GM18519 (cell line): ENCODE measurements around the gene GFPT1.
"Not testable (repeated sequence)": the region's sequence is repeated elsewhere in the genome, so short reads cannot be mapped to it uniquely, and the experiment has no call there.

Experiments
- ATAC-seq: cut with Tn5 transposase; IDR thresholded peaks from one replicate; pipeline ENCODE4 v1.9.1; 2021; ENCODE audit warnings: mild to moderate bottlenecking, moderate library complexity; ENCODE audit not compliant: unreplicated experiment, low FRiP score

GFPT1 gene

DNA sequence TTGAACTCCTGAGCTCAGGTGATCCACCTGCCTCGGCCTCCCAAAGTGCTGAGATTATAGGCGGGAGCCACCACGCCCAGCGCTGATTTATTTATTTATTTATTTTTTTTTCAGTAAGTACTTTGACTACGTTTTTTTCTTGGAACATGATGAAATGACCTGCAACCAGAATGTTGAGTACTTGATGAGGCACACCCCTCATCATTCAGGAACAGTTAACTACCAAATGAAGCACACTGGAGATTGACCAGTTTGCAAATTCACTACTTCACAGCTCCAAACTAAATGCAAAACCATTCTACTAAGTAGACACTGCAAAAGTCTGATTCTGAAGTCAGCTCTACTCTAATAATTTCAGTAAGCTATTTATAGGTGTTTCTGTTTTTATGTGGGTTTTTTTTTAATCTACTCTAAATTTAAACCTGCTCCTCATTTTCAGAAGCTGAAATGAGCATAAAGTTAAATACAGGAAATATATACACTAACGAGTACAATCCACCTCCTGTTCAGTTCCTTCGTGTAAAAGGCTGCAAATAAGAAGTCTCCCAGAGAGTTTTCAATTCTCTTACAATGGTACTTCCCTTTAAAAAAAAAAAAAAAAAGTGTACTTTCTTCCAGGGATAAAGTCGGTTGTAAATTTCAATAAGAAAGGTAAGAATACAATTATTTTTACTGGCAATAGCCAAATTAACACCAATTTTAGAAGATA is 1.4 kb downstream of the GFPT1 start:
- no peak for ATAC-seq

DNA sequence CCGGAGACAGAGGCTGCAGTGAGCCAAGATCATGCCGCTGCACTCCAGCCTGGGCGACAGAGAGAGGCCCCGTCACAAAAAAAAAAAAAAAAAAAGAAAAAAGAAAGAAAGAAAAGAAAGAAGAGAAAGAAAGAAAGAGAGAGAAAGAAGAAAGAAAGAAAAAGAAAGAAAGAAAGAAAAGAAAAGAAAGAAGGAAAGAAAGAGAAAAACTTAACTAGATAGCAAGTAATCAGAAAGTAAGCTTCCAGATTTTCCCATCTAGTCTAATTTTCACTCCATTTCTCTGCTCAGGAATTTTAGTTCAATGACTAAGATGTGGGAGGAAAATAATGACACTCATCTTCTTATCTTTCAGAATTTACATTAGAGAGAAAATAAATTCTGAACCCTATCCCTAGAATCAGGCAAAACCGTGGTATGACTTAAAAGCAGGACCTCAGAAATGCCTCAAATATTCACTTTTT is 2.4 kb downstream of the GFPT1 start:
- no peak for ATAC-seq

DNA sequence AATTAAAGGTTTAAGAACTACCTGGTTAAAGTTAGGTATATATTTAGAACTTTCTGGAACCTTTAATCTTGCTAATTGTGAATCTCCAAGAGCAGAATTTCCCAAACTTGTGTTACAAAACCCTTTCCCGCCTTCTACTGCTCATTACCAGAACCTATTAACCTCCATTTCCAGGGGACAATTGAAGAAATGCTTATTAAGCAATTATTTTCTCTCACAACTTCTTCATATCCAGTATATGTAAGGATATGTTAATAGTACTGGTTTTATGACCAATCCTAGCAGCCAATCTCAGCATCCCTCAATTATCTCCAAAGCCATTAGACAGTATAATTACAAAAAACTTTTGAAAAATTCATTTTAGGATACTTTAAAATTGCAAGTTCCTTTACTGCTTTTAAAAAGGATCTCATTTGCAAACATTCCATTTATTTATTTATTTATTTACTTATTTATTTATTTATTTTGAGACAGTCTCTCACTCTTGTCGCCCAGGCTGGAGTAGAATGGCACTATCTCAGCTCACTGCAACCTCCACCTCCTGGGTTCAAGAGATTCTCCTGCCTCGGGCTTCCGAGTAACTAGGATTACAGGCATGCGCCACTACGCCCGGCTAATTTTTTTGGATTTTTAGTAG is 3.7 kb downstream of the GFPT1 start:
- no peak for ATAC-seq

DNA sequence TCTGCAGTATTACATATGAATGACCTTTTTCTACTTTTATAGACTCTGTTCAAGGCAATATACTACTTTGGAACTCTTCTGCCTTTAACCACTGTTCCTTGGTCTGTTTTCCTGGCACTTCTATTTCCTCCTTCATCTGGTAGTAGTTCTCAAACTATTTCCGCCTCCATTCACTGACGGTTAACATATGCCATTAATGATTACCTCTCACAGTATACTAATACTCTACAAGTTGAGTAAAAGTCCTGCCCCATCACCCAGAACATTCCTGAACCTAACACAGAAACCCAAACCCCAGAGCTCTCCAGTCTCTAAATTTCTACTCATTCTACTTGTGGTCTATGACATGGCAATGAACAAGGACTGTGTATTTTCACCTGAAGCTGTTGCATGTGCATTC is 4.5 kb downstream of the GFPT1 start:
- no peak for ATAC-seq

DNA sequence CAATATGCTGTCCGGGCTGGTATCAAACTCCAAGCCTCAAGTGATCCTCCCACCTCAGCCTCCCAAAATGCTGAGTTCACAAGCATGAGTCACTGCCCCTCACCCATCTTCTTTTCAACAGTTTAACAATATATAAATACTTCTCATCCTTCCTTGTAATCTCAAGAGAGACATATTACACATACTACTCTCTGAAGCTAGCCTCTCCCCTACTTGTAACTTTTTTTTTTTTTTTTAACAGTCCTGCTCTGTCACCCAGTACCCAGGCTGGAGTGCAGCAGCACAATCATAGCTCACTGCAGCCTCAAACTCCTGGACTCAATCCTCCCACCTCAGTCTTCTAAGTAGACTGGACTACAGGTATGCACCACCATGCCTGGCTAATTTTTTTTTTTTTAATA is 5.7 kb downstream of the GFPT1 start:
- ATAC-seq = no peak

DNA sequence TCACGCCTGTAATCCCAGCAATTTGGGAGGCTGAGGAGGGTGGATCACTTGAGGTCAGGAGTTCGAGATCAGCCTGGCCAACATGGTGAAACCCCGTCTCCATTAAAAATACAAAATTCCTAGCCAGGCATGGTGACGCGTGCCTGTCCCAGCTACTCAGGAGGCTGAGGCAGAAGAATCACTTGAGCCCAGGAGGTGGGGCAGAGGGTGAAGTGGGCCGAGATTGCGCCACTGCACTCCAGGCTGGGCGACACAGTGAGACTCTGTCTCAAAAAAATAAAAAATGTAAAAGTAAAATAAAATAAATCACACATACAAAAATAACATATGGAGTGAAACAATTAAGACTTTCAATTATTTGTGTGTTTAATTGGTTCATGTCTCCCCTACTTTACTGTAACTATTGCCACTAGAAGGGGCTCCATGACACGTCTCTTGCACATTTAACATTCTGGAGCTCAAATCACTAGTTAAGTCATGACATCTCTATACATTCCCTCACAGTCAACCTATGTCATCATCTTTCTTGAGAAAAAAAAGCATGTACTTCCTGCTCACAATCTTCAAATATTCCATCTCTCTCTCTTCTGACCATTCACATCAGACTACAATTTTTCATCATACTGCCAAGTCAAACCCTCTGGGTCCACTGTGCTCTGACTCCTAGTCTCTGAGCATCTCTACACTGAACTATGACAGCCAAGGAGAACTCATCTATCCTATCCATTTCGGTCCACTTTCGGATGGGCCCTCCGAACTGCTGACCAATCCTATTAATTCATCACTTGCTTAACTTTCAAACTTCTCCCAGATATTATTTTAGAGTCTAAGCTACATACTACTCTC is 6.7 kb downstream of the GFPT1 start:
- no peak for ATAC-seq

DNA sequence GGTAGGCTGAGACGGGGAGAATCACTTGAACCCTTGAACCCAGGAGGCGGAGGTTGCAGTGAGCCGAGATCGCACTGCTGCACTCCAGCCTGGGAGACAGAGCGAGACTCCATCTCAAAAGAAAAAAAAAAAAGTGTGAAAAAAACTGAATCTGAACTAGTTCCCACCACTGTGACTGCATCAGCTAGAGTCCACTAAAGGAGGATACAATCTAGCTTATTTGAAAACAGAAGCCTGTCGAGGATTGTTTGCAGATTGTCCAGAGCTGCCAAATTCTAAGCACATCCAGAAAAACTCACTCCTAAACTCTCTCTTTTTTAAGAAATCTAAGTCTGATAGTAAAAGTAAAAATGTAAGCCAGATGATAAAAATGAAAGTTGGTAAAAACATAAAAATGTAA is 10.6 kb downstream of the GFPT1 start:
- no peak for ATAC-seq

DNA sequence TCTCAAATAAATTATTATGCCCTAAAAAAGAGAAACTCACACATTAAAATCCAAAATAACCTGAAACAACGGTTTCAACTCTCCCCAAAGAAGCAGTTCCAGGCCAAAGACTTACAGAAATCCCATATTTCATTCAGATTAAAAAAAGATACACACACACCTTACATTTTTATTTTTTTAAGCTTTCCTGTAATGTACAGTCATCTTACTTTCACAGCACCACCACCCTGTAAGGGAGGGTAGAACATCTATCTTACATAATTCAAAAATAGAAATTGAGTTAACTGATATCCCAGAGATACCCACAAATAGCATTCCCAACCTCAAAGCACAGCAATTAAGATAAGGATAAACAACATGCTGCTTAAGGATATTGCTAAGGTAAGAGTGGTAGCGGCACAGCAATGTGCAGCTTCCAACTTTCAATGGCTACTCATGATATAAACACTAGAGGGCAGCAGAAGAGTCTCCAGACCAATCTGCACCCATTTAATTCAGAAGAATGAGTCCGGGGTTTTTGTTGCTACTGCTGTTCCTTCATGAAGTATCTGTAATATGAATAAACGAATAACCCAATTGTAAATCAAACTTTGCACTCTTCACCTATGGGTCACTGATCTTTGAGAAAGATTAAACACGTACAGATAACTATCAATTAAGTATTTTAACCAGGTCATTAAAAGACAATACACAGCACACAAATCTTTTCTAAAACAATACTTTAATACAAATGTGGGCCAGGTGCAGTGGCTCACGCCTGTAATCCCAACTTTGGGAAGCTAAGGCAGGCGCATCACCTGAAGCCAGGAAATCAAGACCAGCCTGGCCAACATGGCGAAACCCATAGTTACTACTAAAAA is 11.3 kb downstream of the GFPT1 start:
- ATAC-seq = no peak

DNA sequence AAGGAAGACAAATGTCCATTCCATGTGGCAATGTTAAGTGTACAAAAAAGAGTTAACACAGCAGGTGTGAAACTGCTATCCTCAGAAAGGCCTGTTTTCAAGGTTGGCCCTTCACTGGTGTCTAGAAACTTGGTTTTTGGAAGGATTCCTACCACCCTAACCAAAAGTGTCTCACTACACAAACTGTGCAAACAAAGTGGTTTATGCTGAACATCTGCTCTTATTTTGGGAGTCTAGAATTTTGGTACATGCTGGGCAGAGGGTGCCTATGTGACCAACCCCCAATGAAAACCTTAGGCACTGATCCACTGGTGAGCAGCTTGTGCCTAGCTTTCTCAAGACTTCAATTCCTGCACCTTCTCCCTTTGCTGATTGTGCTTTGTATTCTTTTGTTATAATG is 14.3 kb downstream of the GFPT1 start:
- ATAC-seq = no peak

DNA sequence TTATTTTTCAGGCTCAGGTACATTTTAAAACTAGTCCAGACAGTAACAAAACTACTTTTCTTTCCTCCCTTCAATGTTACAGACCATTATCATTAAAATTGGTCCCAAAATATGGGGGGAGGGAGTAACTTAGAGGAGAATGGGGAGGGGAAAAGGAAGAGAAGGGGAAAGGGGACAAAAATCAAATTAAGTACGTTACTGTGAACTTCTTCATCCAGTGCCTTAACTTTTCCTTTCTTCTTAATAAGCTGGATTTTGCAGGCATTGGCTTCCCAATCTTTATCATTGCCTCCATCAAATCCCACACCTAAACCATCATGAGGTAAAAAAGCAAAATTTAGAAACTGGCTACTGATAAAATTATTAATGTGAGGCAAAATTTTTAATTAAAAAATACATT is 17.2 kb downstream of the GFPT1 start:
- no peak for ATAC-seq

DNA sequence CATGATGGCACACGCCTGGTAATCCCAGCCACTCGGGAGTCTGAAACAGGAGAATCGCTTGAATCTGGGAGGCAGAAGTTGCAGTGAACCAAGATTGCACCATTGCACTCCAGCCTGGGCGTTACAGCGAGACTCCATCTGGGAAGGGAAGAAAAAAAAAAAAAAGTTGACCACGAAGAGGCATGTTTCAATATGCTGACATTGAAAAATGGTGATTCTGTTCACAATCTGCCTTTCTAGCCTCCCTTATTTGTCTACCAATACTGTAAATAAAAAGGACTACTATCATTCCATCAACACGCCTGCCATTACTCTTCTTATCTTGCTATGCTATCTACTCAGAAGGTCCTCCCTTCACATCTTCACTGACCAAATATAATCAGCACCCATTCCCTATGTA is 18.4 kb downstream of the GFPT1 start:
- ATAC-seq = no peak

DNA sequence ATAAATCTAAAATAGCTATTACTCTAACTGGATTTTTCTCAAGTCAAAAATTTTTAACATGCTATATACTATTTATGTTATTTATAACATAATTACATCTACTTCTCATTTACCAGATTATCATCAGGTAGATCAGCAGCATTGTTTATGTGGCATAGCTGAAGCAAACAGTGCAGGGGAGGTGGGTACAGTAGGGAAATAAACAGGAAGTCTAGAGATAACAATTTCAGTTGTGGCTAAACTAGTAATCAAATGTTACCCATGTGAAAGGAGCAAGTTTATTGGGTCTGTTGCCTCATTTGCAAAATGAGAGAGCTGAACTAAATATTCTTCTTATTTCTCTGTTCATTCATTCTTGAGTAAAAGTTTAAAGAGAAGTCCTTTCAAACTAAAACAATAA is 27.7 kb downstream of the GFPT1 start:
- no peak for ATAC-seq

DNA sequence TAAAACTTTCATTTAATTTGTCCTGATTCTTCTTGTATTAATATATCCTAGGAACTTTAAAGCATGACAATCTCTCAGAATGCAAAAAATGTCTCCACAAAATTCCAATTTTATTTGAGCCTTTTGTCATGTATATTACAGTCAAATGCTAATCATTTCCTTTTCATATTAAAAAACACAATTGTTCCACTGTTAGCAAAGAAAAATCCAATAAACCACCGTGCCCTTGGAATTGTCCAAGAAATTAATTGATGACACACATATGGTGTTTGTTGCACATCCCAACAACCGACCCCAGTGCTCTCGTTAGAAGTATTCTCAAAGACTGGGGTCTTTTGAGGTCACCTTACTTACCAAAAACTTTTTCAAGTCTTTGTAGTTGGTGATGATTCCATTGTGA is 28.1 kb downstream of the GFPT1 start:
- no peak for ATAC-seq

DNA sequence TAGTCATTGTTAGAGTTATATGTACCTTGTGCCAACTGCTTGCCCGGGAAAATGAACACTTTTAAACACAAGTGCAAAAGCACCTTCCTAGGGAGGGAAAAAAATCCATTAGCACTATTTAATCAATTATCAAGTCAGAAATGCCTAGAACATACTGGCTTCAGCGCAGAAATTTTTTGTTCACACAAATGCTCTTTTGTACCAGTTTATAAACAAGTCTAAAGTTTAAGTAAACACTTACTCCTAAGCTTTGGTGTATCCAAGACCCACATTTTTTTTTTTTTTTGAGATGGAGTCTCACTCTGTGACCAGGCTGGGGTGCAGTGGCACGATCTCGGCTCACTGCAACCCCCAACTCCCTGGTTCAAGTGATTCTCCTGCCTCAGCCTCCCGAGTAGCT is 30.6 kb downstream of the GFPT1 start:
- no peak for ATAC-seq

DNA sequence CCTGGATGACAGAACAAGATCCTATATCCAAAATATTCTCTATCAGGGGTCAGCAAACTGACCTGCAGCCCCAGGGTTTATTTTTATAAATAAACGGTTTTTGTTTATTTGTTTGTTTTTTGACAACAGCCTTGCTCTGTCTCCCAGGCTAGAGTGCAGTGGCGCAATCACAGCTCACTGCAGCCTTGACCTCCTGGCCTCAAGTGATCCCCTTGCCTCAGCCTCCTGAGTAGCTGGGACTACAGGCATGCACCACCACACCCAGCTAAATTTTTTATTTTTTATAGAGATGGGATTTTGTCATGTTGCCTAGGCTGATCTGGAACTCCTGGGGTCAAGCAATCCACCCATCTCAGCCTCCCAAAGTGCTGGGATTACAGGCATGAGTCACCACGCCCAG is 32.1 kb downstream of the GFPT1 start:
- not testable (repeated sequence) for ATAC-seq

DNA sequence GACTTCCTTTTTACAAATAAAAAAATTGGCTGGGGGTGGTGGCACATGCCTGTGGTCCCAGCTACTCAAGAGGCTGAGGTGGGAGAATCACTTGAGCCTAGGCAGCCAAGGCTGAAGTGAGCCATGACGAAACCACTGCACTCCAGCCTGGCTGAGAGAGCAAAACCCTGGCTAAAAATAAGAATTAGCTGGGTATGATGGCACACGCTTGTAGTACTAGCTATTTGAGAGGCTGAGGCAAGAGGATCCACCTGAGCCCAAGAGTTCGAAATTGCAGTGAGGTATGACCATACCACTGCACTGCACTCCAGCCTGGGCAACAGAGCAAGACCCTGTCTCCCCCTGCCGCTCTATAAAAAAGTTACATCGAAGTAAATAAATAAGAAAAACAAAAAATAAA is 33.7 kb downstream of the GFPT1 start:
- ATAC-seq = no peak

DNA sequence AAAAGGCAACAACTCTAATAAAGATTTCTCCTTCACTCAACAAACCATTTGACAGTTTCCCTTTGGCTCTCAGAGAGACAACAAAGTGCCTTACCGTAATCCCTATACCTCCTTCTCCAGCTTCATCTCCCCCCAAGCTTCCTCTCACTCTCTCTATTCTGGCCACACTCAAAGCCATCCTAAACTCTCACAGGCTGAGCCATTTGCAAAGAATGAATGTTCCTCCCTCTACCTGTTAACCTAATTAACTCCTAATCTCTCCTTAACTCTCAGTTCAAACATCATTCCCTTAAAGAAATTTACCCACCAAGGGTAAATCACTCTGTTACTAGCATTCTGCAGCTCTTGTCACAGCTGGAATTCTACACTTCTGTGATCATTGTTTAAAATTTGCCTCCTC is 38.2 kb downstream of the GFPT1 start:
- no peak for ATAC-seq

DNA sequence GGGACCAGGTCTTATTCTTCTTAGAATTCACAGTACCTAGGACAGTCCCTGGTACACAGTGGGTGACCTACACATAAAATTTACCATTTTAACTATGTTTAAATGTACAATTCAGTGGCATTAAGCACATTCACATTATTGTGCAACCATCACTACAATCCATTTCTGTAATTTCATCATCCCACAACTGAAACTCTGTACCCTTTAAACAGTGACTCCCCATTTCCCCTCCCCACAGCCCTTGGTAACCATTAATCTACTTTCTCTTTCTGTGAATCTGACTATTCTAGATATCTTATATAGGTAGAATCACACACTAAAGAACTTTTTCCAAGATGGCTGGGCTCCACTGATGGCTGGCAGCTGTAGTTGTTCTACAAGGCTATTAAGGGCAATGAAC is 41.6 kb downstream of the GFPT1 start:
- ATAC-seq = no peak

DNA sequence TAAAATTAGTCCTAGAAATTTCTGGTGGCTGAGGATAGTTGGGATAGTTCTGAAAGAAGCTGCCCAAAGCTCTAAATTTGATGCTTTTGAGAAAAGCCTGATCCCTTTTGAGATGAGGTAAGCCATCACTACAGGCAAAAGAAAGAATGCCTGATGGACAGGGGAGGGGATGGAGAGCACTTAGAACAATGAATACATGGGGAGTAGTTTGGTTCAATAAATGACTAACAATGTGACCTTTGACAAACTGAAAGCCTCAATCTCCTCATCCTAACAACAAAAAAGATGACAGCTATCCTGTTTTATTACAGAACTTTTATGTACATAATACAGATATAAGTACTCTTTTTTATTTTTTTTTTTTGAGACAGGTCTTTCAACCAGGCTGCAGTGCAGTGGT is 42.7 kb downstream of the GFPT1 start:
- no peak for ATAC-seq

DNA sequence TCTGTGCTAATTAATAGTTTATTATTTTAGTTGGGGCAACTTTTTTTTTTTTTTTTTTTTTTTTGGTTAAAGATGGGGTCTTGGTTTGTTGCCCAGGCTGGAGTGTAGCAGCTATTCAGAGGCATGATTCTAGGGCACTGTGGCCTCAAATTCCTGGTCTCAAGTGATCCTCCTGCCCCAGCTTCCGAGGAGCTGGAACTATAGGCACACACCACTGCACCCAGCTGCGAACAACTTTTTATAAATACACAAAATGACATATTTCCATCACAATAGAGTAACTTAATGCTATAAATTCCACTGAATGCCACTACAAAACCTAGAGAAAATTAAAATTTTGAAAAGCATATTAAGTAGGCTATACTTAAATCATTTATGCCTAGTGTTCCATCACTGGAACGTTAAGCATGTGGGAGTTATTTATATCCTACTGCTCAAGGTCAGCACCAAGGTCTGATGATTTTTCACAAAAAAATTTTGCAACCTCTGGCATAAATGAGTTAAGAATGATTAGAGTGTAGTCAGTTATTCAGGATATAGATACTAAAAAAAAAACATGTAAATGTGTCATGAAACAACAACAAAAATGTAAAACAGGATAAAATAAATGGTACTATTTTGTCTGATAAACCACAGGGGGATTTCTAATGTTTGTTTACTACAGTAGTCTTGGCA is 46.8 kb downstream of the GFPT1 start:
- ATAC-seq = no peak
